Measurements from ENCODE around the gene GIGYF2.
"Not testable (repeated sequence)": the region's sequence is repeated elsewhere in the genome, so short reads cannot be mapped to it uniquely, and the experiment has no call there.

The GIGYF2 gene, protein sequence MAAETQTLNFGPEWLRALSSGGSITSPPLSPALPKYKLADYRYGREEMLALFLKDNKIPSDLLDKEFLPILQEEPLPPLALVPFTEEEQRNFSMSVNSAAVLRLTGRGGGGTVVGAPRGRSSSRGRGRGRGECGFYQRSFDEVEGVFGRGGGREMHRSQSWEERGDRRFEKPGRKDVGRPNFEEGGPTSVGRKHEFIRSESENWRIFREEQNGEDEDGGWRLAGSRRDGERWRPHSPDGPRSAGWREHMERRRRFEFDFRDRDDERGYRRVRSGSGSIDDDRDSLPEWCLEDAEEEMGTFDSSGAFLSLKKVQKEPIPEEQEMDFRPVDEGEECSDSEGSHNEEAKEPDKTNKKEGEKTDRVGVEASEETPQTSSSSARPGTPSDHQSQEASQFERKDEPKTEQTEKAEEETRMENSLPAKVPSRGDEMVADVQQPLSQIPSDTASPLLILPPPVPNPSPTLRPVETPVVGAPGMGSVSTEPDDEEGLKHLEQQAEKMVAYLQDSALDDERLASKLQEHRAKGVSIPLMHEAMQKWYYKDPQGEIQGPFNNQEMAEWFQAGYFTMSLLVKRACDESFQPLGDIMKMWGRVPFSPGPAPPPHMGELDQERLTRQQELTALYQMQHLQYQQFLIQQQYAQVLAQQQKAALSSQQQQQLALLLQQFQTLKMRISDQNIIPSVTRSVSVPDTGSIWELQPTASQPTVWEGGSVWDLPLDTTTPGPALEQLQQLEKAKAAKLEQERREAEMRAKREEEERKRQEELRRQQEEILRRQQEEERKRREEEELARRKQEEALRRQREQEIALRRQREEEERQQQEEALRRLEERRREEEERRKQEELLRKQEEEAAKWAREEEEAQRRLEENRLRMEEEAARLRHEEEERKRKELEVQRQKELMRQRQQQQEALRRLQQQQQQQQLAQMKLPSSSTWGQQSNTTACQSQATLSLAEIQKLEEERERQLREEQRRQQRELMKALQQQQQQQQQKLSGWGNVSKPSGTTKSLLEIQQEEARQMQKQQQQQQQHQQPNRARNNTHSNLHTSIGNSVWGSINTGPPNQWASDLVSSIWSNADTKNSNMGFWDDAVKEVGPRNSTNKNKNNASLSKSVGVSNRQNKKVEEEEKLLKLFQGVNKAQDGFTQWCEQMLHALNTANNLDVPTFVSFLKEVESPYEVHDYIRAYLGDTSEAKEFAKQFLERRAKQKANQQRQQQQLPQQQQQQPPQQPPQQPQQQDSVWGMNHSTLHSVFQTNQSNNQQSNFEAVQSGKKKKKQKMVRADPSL (N-terminal part only)
- total RNA-seq, result 137 to 157 reads per million in 2 experiments

DNA sequence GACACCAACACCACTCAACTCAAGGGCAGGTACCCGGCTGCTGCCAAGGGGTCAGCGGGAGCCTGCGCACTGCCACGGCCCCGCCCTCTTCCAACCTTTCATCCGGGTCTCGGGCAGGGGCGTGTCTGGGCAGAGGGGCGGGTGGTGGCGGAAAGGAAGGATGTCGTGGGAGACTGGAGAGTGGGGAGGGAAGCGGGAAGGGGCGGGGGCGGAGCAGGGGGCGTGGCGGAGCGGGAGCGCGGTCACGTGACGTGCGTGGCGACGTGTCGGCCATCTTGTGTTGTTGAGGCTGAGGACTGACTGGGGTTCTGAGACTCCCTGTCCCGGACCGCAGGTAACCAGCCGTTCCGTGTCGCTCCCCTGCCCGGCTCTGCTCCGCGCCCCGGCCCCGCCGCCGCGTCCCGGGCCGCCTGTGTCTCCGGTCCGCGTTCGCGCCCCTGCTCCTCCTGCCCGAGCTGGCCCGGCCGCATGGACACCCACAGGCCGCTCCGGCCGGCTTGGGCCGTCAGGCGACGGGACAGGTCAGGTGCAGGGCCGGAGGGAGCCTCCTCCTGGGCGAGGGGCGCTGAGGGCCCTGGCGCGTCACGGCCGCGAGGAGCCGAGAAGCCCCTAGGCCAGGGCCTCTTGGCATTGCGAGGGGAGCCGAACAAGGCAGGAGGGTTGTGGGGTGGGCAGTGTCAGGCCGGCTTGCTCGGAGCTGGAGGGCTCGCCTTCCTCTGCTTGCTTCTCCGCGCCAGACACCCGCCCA, at the start of gene GIGYF2:
Gene GIGYF2 (plus strand): TSS at position 273 of the 748 bp plus-strand sequence. CDS start 37,867 bp downstream, outside the sequence.
- DNase-seq (ENCODE audit: low read depth), result peak; percentile 86

DNA sequence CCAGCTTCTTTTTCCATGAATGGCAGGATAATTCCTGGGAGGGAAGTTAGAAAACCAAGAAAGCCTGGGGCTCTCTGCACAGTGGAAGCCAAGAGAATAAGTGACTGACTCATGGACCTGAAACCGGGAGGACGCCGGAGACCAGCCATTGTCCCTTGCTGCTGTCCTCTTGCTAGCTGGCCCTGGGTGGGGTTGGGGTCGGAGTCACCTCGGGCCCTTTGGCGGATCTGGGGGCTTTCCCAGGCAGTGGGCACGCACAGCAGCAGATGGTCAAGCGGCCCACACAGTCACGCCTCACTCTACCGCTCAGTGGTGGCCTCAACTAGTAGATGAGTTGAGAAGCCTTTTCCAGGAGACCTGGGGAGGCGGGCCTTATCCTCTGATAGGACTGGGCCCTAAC, 48.1 kb upstream of the GIGYF2 start:
- DNase-seq (ENCODE audit: low read depth), result no peak

DNA sequence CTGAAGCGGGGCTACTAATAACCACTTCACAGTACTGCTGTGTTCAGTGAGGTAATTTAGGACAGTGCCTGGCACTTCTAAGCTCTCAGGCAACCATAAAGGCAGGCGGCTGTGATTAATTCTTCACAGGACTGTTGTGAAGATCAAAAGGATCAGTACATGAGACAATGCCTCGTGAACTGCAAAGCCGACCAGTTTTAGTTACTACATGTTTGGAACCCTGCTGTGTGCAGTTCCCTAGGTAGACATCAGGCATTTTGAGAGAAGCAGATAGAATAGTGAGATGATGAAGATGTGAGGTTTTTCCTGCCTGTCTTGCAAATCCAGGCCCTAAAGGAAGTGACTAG, 44.7 kb upstream of the GIGYF2 start:
- no peak for DNase-seq (ENCODE audit: low read depth)

DNA sequence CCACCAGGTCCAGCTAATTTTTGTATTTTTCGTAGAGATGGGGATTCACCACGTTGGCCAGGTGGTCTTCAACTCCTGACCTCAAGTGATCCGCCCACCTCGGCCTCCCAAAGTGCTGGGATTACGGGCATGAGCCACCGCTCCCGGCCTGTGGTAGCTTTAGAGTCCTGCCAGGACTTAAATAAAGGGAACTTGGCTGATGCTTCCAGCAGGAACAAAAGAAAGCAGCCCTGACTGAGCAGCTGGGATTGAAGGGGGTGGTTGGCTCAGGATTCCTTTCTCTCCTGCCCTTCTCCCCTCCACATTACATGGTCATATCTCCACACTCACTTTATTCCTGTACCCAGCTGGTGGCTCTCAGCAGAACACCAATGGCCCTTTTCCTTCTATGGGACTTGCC, 43.7 kb upstream of the GIGYF2 start:
- no peak for DNase-seq (ENCODE audit: low read depth)

DNA sequence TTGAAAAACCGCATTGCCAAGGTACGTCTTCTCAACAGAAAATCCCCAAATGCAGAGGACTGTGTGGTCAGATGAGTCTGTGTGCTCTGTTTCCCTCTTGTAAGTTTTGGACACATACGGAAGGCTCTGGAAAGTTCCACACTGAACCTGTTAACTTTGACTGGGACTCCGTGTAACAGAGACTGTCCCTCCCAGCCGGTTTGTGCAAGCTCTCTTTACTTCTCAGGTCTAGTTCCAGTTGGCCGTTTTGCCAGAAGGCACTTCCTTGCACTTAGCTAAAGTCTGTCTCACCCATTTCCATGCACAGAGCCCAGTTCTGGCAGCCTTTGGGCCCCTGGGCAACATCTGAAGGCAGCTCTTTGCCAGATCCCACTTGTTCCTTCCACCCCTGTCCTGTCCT, 41.7 kb upstream of the GIGYF2 start:
- DNase-seq (ENCODE audit: low read depth), result no peak

DNA sequence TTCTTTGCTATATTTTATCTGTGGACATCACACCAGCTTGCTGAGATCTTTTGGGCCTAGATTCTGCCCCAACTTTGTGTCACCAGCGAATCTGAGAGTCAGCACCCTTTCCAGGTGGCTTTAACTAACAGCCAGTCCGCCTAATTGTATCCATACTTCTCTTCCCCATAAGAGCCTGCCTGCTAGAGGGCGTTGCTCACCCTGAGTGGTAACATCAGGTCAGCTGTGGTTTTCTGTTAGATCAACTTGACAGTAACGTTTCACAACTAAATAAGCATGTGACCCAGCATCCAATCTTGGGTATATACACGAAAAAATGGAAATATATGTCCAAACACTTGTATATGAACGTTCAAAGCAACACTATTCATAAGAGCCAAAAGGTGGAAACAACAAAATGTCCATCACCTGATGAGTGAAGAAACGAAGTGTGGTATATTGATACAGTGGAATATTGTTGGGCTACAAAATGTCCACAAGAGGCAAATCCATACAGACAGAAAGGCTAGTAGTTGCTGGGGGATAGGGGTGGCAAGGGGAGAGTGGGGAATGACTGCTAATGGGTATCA, 38.8 kb upstream of the GIGYF2 start:
- DNase-seq (ENCODE audit: low read depth), result no peak

DNA sequence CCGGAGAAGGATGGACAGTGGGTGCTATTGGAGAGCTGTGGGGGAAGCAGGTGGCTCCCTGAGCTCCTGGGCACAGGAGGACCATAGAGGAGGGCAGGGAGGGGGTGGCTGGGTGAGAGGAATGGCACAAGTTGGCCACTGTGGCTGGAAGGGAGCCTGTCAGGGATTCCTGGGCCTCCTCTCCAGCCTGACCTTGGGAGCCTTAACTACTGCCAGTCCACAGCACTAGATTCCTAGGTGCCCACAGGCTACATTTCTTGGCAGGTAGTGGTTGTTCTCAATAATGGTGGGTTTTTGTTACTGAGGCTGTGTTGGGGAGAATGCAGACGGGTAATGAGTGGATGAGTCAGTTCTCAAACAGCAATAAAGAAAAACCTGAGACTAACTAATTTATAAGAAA, 37.8 kb upstream of the GIGYF2 start:
- DNase-seq (ENCODE audit: low read depth), result no peak

DNA sequence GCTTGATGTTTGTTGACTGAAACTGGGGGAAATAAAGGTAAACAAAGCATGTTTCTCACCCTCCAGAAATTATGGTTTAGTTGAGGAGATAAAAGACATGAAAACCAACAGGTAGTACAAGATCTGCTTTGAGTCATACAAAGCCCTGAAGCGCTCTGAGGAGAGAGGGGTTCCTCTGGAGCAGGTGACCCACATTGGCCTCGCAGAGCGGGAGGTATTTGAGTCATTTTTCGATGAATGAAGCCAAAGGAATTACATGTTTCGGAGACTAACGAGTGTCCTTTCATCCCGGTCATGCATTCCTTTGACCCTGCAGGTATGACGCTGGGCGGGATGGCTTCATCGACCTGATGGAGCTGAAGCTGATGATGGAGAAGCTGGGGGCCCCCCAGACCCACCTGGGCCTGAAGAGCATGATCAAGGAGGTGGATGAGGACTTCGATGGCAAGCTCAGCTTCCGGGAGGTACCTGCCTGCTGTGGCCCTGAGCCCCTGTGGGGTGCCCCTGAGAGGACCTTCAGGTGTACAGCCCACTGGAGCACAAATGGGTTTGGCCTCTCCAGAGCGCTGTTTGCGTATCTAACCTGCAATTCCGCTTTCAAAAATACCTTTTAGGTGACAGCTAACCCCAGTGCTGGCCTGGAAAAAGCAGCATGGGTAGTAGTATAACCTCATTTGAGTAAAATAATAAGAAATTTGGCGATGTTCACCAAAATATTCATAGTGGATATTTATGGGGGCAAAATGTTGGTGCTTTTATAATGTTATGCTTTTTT, 34.5 kb upstream of the GIGYF2 start:
- DNase-seq (ENCODE audit: low read depth), result no peak

DNA sequence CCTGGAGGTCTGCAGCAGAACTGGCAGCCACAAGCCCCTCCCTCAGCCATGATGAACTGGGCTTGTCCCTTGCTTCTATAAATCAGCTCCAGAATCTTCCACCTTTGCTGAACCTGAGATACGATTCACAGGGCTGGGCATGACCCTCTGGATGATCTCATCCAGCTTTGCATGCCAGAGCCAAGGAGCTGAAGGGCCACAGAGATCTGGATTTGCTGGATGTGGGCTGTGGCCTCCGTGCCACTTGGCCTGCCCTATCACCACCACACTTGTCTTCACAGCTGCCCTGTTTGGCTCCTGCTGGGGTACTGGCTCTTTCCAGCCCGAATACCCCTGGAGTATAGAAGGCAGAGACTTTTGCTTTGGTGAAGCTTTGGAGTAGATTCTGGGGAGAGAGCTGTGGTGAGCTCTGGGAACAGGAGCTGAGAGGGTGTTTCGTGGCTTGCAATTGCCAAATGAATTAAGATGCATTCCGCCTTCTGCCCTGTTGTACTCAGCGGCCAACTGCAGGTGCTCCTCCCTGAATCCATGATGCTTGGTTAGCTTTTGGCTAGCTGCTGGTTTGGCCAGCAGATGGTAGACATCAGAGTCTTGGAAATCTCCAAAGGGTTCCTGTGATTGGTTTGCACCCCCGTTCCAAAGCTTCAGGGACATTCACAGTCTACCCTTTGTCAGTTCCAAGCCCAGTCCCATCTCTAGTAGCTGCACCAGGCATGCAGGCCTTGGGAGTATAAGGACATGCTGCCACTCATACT, 30.9 kb upstream of the GIGYF2 start:
- no peak for DNase-seq (ENCODE audit: low read depth)

DNA sequence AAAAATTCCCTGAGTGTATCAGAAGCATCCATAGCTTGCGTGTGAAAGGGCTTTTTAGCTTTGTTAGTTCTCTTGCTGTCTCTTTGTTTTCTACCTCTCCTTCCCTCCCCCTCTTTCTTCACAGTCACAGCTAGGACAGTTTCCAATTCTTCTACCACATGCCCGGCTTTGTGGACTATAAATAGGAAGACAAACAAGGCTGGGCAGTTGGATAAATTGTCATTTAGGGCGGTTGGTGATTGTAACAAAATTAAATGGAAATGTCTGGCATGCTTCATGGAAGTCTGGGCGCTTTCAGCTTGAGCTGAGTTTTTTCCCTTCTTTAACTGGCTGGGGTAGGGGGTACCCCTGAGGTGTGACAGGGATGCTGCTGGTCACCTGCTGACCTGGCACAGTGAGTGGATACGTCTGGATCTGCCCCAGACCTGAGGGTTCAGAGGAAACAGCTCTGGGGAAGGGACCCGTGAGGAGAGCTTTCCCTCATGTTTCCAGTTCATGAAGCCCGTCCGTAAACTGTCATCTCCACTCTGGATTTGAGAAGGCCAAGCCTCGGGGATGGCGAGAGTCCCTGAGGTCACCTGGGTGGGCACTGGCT, 29.0 kb upstream of the GIGYF2 start:
- DNase-seq (ENCODE audit: low read depth), result no peak

DNA sequence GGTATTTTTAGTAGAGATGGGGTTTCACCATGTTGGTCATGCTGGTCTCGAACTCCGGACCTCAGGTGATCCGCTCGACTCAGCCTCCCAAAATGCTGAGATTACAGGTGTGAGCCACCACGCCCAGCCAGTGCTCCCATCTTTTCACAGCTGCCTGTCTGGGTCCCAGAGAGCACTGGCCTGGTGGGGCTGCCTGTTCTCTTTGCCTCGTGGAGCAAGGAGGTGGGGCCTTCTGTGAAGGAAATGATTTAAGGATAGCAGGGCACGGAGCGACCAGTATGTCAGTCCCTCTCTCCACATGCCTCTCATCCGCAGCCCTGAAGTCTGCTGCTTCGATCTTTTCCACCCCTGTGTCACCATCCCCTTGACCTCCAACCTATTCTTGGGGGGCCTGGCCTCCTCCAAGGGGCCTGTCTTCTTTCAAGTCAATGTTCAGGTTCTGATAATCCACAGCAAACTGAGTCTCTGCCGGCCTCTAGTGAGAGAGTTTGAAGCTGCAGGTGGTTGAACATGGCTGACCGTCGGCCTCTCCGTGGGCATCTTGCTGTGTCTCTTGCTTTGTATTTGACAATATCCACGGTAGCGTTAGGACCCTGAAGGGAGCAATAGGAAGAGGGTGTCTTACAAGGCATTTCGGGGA, 28.2 kb upstream of the GIGYF2 start:
- DNase-seq (ENCODE audit: low read depth), result no peak

DNA sequence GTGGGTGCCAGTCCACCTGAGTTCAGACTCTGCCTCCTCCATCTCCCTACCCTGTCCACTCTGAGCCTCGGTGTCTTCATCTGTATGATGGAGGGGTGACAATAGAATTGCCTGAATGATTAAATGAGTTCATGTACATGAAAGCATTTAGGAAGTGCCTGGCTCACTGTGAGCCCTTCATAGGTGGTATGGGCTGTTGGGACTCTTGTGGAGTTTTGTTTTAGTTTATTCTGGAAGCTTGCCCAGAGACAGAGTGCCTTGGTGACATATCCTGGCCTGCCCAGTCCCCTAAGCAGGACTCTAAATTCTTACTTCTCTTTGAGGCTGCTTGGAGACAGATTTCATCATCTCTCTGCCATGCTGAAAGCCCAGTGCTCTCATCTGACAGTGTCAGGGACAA, 24.5 kb upstream of the GIGYF2 start:
- no peak for DNase-seq (ENCODE audit: low read depth)

DNA sequence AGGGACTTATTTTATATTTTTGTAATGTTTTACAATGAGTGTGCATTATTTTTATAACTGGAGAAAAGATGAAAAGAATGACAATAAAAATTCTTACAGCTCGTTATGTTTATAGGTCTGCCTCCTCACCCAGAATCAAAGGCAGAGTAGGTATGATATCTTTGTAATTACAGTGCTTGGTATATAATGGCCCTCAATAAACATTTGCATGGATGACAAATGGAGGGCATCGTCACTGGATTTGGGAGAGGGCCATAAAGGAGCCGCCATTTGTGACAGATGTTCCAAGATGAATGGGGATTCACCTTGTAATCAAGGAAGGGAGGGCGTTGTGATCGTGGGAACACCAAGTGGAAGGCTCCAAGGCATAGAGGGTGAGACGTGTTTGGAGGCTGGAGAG, 22.6 kb upstream of the GIGYF2 start:
- no peak for DNase-seq (ENCODE audit: low read depth)

DNA sequence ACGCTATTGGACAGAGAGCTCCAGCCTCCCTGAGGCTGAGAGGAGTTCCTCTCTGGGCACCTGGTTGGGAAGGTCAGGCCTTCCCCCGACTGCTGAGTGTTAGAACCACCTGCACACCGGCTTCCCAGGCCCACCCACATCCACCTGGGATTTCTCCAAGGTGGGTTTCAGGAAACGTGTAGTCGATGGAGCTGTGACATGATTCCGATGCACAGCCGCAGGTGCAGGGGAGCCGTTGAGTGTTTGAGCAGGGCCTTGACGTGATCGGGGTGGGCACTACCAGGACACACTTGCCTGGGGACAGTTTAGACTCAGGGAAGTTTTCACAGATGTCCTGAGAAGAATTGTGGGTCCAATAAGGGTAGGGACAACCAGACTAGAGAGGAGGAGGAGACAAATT, 21.8 kb upstream of the GIGYF2 start:
- no peak for DNase-seq (ENCODE audit: low read depth)

DNA sequence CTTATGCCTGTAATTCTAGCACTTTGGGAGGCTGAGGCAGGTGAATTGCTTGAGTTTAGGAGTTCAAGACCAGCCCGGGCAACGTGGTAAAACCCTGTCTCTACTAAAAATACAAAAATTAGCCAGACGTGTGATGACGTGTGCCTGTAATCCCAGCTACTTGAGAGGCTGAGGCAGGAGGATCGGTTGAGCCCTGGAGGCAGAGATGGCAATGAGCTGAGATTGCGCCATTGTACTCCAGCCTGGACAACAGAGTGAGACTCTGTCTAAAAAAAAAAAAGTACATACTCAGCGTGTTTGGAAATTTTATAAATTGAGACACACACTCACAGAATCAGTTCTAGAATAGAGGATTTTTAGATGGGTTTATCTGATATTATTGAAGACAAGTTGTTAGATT, 17.1 kb upstream of the GIGYF2 start:
- DNase-seq (ENCODE audit: low read depth), result no peak

DNA sequence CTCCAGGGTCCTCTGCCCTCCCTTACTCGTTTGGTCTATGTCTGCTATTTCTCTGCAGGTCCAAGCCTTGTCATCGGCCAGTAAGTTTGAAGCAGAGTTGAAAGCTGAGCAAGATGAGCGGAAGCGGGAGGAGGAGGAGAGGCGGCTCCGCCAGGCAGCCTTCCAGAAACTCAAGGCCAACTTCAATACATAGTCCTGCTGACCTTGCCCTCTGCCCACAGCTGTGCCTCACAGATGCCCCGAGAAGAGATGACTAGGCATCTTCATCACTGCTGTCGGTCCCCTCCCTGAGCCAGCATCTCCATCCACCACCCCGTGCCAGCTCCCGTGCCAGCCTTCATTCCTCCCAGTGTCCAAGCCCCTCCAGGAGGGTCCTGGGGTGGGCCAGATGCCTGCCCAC, 15.6 kb upstream of the GIGYF2 start:
- DNase-seq (ENCODE audit: low read depth), result no peak

DNA sequence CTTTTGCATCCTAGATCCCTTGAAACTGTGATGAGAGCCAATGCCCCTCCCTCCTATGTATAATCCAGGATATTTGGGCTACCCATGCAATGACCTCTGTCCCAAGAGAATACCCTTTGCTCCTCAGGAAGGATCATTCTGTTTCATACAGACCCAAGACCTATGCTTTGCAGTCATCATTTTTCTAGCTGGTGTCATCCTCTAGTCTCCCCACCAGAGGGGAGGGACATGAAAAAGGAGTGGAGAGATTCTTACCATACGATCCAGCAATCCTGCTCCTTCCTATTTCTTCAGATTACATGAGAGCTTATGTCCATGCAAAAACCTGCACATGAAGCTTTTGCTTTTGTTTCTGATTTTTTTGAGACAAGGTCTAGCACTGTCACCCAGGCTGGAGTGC, 13.8 kb upstream of the GIGYF2 start:
- no peak for DNase-seq (ENCODE audit: low read depth)

DNA sequence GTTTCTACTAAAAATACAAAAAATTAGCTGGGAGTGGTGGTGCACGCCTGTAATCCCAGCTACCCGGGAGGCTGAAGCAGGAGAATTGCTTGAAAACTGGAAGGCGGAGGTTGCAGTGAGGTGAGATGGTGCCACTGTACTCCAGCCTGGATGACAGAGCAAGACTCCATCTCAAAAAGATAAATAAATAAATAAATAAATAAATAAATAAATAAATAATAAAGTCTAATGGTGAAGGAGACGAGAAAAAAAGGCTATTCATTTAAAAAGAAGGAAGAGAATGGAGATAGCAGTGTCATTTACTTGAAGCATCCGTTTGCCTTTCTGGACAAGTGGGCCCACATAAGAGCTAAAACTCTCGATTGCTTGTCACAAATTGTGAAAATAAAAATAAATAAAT, 11.7 kb upstream of the GIGYF2 start:
- not testable (repeated sequence) for DNase-seq (ENCODE audit: low read depth)
